Measurements from ENCODE around the gene SYT5. TPM values are rescaled to one million over a fixed set of nuclear protein-coding genes. Genes with fewer than 3 reads are reported as not detected.
A peak's percentile ranks its signal among the peaks of the same experiment; 100 is the strongest.

SYT5 gene
- total and polyA plus RNA-seq, 9 of the 15 experiments (the other 6 are each of a cell fraction or from before 2014, with no cell fraction given) = 1.3 to 20.9 (median 8.8) TPM

DNA sequence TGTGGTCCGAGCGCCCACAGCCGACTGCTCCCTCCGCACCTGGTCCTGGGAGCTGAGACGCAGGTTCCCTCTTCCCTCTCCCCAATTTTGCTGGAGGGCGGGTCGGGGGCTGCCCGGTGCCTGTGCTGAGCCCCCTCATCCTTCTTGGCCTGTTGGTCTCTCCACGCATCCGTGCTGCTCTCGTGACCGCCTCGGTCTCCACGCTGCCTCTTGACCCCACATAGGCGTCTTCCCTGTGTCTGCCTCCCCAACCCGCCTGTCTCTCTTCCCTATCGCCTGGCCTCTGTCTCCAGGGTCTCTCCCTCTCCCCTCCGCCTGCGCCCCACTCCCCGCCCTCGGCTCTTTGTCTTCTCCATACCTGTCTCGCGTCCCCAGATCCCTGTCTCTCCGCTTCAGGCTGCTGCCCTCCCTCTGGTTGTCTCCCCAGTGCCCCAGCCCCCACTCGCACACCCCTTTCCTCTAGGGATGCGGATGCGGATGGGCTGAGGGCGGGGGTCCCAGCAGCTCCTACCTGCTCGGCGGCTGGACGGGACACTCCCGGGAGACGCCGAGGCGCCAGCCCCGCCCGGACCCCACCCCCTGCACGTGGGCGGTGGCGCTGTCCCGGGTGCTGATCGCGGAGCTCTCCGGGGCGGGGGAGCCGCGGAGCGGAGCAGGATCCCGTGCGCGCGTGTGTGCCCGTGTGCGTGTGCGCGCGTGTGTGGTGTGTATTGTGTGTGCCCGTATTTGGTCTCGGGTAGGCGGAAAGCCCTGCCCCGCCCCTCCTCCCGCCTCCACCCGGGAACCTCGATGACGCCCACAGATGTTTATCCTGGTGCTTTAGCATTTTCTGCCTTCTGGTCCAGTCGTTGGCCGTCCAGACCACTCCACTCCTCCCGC is at the start of gene SYT5 (continued):
- 0 out of 2 replicates have a peak, but pooled peaks have one; percentile 20 for TF ChIP-seq FOXJ2 (tag; IDR thresholded peaks at IDR 0.05)
- no peak for TF ChIP-seq GATAD2B (IDR thresholded peaks at IDR 0.05; ENCODE audit: borderline replicate concordance)
- TF ChIP-seq MYC (IDR thresholded peaks at IDR 0.05; ENCODE audit: low read depth, low read length) = peak; percentile 69
- no peak for TF ChIP-seq MYC (CRISPR knock-in tag; IDR thresholded peaks at IDR 0.05; ENCODE audit: borderline replicate concordance, low read depth)
- TF ChIP-seq, protein P1, sequence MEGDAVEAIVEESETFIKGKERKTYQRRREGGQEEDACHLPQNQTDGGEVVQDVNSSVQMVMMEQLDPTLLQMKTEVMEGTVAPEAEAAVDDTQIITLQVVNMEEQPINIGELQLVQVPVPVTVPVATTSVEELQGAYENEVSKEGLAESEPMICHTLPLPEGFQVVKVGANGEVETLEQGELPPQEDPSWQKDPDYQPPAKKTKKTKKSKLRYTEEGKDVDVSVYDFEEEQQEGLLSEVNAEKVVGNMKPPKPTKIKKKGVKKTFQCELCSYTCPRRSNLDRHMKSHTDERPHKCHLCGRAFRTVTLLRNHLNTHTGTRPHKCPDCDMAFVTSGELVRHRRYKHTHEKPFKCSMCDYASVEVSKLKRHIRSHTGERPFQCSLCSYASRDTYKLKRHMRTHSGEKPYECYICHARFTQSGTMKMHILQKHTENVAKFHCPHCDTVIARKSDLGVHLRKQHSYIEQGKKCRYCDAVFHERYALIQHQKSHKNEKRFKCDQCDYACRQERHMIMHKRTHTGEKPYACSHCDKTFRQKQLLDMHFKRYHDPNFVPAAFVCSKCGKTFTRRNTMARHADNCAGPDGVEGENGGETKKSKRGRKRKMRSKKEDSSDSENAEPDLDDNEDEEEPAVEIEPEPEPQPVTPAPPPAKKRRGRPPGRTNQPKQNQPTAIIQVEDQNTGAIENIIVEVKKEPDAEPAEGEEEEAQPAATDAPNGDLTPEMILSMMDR (IDR thresholded peaks at IDR 0.05 in 2 of 3, conservative IDR thresholded peaks at IDR 0.05 in 1 of 3; ENCODE audit: insufficient read depth in 2 of 3, low read depth in 1 of 3, low read length in 3 of 3) = no peak
- no peak for TF ChIP-seq ZNF324 (CRISPR knock-in tag; IDR thresholded peaks at IDR 0.05)
- TF ChIP-seq PCBP1 (IDR thresholded peaks at IDR 0.05; ENCODE audit: low read depth, low read length, poor library complexity, severe bottlenecking) = peak; percentile 36
- TF ChIP-seq ZFPM2 (CRISPR knock-in tag; IDR thresholded peaks at IDR 0.05) = no peak
- 0 out of 2 replicates have a peak, but pooled peaks have one; percentile 40 for TF ChIP-seq TOE1 (IDR thresholded peaks at IDR 0.05; ENCODE audit: borderline replicate concordance)
- peak; percentile 92 for TF ChIP-seq TOE1 (CRISPR knock-in tag; IDR thresholded peaks at IDR 0.05; ENCODE audit: borderline replicate concordance, low read depth)
- TF ChIP-seq, protein P2, sequence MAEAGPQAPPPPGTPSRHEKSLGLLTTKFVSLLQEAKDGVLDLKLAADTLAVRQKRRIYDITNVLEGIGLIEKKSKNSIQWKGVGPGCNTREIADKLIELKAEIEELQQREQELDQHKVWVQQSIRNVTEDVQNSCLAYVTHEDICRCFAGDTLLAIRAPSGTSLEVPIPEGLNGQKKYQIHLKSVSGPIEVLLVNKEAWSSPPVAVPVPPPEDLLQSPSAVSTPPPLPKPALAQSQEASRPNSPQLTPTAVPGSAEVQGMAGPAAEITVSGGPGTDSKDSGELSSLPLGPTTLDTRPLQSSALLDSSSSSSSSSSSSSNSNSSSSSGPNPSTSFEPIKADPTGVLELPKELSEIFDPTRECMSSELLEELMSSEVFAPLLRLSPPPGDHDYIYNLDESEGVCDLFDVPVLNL (CRISPR knock-in tag; IDR thresholded peaks at IDR 0.05; ENCODE audit: low read depth) = peak; percentile 83; the same call in 1 of the 2 replicates
- TF ChIP-seq, protein P3, sequence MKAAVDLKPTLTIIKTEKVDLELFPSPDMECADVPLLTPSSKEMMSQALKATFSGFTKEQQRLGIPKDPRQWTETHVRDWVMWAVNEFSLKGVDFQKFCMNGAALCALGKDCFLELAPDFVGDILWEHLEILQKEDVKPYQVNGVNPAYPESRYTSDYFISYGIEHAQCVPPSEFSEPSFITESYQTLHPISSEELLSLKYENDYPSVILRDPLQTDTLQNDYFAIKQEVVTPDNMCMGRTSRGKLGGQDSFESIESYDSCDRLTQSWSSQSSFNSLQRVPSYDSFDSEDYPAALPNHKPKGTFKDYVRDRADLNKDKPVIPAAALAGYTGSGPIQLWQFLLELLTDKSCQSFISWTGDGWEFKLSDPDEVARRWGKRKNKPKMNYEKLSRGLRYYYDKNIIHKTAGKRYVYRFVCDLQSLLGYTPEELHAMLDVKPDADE (conservative IDR thresholded peaks at IDR 0.05; ENCODE audit: control insufficient read depth, low read depth, low read length) = peak; percentile 95
- TF ChIP-seq ZNF551 (CRISPR knock-in tag; IDR thresholded peaks at IDR 0.05) = no peak
- TF ChIP-seq, protein P4, sequence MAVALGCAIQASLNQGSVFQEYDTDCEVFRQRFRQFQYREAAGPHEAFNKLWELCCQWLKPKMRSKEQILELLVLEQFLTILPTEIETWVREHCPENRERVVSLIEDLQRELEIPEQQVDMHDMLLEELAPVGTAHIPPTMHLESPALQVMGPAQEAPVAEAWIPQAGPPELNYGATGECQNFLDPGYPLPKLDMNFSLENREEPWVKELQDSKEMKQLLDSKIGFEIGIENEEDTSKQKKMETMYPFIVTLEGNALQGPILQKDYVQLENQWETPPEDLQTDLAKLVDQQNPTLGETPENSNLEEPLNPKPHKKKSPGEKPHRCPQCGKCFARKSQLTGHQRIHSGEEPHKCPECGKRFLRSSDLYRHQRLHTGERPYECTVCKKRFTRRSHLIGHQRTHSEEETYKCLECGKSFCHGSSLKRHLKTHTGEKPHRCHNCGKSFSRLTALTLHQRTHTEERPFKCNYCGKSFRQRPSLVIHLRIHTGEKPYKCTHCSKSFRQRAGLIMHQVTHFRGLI (CRISPR knock-in tag; IDR thresholded peaks at IDR 0.05) = no peak
- TF ChIP-seq, protein P5, sequence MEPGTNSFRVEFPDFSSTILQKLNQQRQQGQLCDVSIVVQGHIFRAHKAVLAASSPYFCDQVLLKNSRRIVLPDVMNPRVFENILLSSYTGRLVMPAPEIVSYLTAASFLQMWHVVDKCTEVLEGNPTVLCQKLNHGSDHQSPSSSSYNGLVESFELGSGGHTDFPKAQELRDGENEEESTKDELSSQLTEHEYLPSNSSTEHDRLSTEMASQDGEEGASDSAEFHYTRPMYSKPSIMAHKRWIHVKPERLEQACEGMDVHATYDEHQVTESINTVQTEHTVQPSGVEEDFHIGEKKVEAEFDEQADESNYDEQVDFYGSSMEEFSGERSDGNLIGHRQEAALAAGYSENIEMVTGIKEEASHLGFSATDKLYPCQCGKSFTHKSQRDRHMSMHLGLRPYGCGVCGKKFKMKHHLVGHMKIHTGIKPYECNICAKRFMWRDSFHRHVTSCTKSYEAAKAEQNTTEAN (CRISPR knock-in tag; IDR thresholded peaks at IDR 0.05) = peak; percentile 94
- TF ChIP-seq, protein P6, sequence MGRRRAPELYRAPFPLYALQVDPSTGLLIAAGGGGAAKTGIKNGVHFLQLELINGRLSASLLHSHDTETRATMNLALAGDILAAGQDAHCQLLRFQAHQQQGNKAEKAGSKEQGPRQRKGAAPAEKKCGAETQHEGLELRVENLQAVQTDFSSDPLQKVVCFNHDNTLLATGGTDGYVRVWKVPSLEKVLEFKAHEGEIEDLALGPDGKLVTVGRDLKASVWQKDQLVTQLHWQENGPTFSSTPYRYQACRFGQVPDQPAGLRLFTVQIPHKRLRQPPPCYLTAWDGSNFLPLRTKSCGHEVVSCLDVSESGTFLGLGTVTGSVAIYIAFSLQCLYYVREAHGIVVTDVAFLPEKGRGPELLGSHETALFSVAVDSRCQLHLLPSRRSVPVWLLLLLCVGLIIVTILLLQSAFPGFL (CRISPR knock-in tag; IDR thresholded peaks at IDR 0.05) = no peak
- peak; percentile 88 for TF ChIP-seq TGIF2 (CRISPR knock-in tag; IDR thresholded peaks at IDR 0.05)
